Activated CD8-positive, alpha-beta memory T cell treated with anti-CD3 and anti-CD28 coated beads for 36 hours (primary cell): ENCODE results near the gene RNF222. TPM values are rescaled to one million over a fixed set of nuclear protein-coding genes. Genes with fewer than 3 reads are reported as not detected.
"Not testable (repeated sequence)": the region's sequence is repeated elsewhere in the genome, so short reads cannot be mapped to it uniquely, and the experiment has no call there.

Experiments used
- CTCF ChIA-PET: fragments of 350-600 bp; sonication (Branson Sonifier 250); formaldehyde crosslinking; loops from one replicate; lab custom pipeline; 2021; ENCODE audit warnings: antibody characterized with exemption; lab: Charles Lee
- POLR2A ChIA-PET: fragments of 350-600 bp; sonication (Branson Sonifier 250); formaldehyde crosslinking; loops from one replicate; lab custom pipeline; 2021; ENCODE audit warnings: antibody characterized with exemption; lab: Charles Lee
- total RNA-seq, 2 experiments: library from RNA; stranded (reverse); gene quantifications; one replicate each; pipeline ENCODE4 v1.2.3, GENCODE V29; 2021

The RNF222 gene
- total RNA-seq, 2 experiments from 2014 or later: not detected

DNA sequence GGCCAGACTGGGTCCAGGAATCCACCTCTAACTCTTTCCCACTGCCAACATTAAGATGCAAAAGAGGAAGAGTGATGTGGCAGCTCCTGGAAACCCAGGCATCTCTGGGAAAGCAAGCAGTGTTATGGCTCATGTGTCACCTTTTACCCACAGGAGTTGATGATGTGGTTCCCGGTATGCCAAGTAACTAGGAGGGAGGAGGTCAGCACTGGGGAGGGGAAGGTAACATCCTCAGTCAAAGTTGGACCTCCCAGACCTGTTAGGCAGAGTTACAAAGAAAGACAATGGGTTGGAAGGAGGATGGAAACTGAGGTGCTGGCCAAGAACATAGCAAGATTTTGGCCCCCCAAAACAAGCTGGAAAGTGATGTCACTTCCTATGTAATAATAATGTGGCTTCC is 32.5 kb downstream of the RNF222 start:
- ChIA-PET POLR2A (no interaction called here), CTCF (no interaction called here)

DNA sequence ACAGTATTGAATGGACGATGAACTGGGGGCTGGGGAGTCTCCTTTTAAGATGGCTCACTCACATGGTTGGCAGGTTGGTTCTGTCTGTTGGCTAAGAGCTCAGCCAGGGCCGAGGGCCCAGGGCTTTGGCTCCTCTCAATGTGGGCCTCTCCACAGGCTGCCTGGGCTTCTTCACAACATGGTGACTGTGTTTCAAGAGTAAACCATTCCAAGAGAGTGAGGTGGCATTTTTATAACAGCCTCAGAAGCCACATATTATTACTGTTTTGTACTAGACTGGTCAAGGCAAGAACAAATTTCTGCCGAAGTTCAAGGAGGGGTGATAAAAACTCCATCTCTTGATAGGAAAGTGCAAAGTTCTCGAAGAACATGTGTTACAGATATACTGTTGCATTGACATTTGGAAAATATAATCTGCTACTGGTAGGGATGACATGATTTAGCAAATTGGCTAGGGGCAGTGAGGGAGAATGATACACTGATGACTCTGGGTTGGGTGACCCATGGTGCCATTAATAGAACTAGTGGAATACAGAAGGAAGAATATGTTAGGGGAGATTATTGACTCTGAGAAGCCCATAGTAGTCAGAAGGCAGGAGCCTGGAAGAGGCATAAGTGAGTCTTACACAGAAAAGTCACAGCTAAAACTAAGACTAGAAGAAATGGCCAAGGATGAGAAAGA is 34.8 kb downstream of the RNF222 start:
- CTCF ChIA-PET: no interaction called here
- POLR2A ChIA-PET: no interaction called here

GRCh38 chr17:8360751-8361150 is 36.9 kb downstream of the RNF222 start:
- ChIA-PET POLR2A (interaction anchor here (0.5 kb wide), 1 partner anchor 29 kb away, joined by 4 read pairs; no protein-coding TSS in a partner anchor), CTCF (interaction anchor here (0.6 to 1.1 kb wide), 2 partner anchors 16 to 114 kb away, joined by 3 to 4 read pairs; partner anchors contain the start of gene KRABD2)

DNA sequence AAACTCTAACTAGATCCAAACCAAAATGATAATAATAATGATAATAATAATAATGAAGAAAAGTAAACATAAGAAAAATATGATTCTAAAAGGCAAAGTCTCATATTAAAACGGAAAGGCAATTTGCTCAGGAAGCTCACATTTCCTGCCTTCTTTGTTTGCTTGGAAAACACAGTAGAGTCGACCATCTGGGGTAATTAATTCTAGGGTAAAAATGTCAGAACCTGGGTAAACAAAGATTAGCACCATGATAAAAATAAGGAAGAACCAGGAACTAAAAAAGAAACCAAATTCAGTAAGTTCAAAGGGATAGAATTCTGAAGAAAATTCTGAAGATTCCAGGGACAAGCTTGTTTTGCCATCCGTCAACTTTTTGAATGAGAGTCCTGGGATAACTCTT is 37.4 kb downstream of the RNF222 start:
- CTCF ChIA-PET: interaction anchor here (1.1 kb wide), 1 partner anchor 16 kb away, joined by 3 read pairs; the partner anchor contains the start of gene KRABD2
- POLR2A ChIA-PET: interaction anchor here (0.5 kb wide), 1 partner anchor 28 kb away, joined by 4 read pairs; no protein-coding TSS in a partner anchor

GRCh38 chr17:8359769-8360168 is 37.9 kb downstream of the RNF222 start:
- CTCF ChIA-PET: interaction anchor here (0.8 kb wide), 1 partner anchor 60 kb away, joined by 5 read pairs; no protein-coding TSS in a partner anchor
- POLR2A ChIA-PET: no interaction called here

- ChIA-PET POLR2A (no interaction called here), CTCF (no interaction called here)
These were observed 39.7 kb downstream of the RNF222 start for GRCh38 chr17:8357910-8358309.

DNA sequence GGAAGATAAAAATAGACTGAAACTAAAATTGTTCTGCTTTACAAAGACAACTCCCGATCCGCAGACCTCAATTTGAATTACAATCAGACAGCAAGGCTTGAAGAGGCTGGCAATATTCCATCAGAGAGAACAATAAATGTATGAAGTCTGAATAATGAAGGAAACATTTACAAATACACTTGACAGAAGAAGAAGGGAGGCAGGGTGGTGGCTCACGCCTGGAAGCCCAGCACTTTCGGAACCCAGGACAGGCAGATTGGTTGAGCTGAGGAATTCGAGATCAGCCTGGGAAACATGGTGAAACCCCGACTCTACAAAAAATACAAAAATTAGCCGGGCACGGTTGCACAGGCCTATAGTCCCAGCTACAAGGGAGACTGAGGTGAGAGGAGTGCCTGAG is 43.4 kb downstream of the RNF222 start:
- ChIA-PET CTCF (no interaction called here), POLR2A (interaction anchor here (0.8 kb wide), 1 partner anchor 28 kb away, joined by 3 read pairs; no protein-coding TSS in a partner anchor)

DNA sequence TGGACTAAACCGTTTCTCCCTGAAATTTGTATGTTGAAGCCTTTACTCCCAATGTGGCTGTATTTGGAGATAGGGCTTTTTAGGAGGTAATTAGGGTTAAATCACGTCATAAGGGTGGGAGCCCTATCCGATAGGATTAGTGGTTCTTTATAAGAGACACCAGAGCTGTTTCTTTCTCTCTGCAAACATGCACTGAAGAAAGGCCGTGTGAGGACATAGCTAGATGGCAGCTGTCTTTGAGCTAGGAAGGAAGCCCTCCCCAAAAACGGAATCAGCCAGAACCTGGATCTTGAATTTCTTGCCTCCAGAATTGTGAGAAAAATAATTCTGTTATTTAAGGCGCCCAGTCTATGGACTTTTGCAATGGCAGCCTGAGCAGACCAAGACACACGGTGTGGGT is 43.9 kb downstream of the RNF222 start:
- CTCF ChIA-PET: no interaction called here

GRCh38 chr17:8350339-8350738 is 47.3 kb downstream of the RNF222 start:
- POLR2A ChIA-PET: no interaction called here
- CTCF ChIA-PET: no interaction called here

More for the DNA sequence above, 43.9 kb downstream of the RNF222 start:
- POLR2A ChIA-PET: interaction anchor here (0.8 kb wide), 1 partner anchor 27 kb away, joined by 3 read pairs; no protein-coding TSS in a partner anchor

DNA sequence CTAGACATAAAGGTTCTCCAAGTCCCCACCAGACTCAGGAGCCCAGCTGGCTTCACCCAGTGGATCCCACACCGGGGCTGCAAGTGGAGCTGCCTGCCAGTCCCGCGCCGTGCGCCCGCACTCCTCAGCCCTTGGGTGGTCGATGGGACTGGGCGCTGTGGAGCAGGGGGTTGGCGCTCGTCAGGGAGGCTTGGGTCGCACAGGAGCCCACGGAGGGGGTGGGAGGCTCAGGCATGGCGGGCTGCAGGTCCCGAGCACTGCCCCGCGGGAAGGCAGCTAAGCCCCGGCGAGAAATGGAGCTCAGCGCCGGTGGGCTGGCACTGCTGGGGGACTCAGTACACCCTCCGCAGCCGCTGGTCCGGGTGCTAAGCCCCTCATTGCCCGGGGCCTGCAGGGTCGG is 50.6 kb downstream of the RNF222 start:
- POLR2A ChIA-PET: not testable (repeated sequence)

DNA sequence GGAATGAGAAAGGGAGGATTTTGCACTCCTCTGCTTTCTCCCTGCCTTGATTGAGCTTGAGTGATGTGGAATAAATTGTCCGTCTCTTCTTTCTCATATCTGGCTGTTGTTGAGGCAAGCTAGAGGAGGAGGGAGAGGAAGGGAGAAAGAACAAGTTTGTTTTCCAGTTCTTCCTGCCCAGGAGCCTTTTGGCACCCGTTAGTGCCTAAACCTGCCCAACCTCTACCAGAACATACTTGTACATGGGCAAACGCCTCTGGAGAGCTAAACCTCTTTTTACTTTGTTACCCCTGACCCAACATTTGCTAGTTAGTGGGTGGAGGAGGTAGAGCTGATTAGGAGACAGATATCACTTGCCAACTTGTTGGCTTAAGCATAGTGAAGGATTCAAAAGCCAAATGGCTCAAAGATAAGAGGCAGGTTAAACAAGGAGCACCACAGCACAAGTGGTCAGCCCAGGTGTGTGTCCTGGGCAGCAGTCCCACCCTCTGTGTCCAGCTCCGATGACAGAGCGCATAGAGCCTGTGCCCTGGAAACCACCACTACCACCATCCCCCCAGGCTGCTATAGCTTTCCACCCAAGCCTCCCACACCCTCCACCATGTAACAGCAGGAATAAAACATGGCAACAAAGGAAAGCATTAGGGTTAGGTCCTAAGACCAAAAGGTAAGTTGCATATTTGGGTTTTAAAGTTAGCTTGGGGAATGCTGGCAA is 51.5 kb downstream of the RNF222 start:
- ChIA-PET CTCF (no interaction called here), POLR2A (no interaction called here)

More for the DNA sequence above, 50.6 kb downstream of the RNF222 start:
- CTCF ChIA-PET: not testable (repeated sequence)

DNA sequence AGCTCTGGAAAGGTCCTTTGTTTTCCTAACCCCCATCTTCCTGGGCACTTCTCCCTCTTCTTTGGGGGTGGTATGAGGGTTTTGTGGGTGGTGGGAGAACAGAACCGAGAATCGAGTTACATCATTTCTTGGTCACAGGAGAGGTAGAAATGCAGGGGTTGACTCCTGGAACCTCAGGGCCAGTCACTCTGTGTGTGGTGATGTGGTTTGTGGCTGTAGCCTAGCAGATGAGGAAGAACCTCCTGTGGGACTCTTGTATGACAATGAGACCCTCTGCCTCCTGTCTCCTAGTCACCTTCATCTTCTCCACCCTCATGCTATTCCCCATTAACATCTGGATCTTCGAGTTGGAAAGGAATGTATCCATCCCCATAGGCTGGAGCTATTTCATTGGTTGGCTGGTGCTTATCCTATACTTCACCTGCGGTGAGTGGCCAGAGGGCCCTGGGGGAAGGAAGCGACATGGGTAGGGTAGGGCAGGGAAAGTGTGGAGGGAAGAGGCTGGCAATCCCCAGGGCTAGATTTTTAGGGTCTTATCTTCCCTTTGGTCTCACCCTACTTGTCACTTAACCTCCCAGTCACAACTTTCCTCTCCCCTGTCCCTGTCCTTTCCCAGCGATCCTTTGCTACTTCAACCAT is 52.5 kb downstream of the RNF222 start:
- POLR2A ChIA-PET: no interaction called here

DNA sequence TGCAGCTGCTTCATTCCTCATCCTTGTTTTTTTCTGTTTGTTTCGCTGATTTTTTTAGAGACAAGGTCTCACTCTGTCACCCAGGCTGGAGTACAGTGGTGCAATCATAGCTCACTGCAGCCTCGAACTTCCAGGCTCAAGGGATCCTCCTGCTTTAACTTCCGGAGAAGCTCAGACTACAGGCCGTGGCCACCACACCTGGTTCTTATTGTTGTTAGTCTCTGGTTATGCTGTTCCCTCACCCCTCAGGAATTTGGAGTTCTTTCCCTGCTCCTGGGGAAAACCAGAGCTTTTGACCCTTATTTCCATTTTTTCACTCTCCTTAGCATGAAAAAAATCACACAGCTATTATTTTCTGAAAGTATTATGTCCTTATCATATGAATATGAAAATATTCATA is 56.2 kb downstream of the RNF222 start:
- POLR2A ChIA-PET: no interaction called here
- CTCF ChIA-PET: no interaction called here

More for the DNA sequence above, 52.5 kb downstream of the RNF222 start:
- CTCF ChIA-PET: no interaction called here

Other genes starting within 250 kb of the RNF222 start
- 10 to 100 TPM; 43.1 to 45.4 TPM for gene PER1, start 245.4 kb downstream of the RNF222 start, total RNA-seq
- 10 to 100 TPM; 26.3 to 26.6 TPM for gene VAMP2, start 234.9 kb downstream of the RNF222 start, total RNA-seq
- 10 to 100 TPM; 20.2 to 21.0 TPM for gene TMEM107, start 221.4 kb downstream of the RNF222 start, total RNA-seq
- 1 to 10 TPM; 6.6 to 7.0 TPM for gene BORCS6, start 207.6 kb downstream of the RNF222 start, total RNA-seq
- gene AURKB, start 187.3 kb downstream of the RNF222 start, total RNA-seq: 100 to 1,000 TPM; 112 to 117 TPM
- 10 to 100 TPM; 58.7 to 60.7 TPM for gene CTC1, start 149.8 kb downstream of the RNF222 start, total RNA-seq
- 100 to 1,000 TPM; 191 to 203 TPM for gene PFAS, start 148.5 kb downstream of the RNF222 start, total RNA-seq
- 10 to 100 TPM; 65.8 to 66.1 TPM for gene RANGRF, start 109.2 kb downstream of the RNF222 start, total RNA-seq
- 1 to 10 TPM; 3.6 to 4.1 TPM for gene SLC25A35, start 102.4 kb downstream of the RNF222 start, total RNA-seq
- gene ARHGEF15, start 87.6 kb downstream of the RNF222 start, total RNA-seq: not detected
- not detected for gene ODF4, start 58.0 kb downstream of the RNF222 start, total RNA-seq
- gene RPL26, start 14.6 kb downstream of the RNF222 start, total RNA-seq: 1,000 to 10,000 TPM; 2,480 to 2,528 TPM
- 10 to 100 TPM; 49.5 to 52.4 TPM for gene NDEL1, start 38.1 kb upstream of the RNF222 start, total RNA-seq
- gene MYH10, start 232.9 kb upstream of the RNF222 start, total RNA-seq: 10 to 100 TPM; 11.8 to 13.1 TPM